ENCODE measurements around the gene UPK3BL1.
"Not testable (repeated sequence)": the region's sequence is repeated elsewhere in the genome, so short reads cannot be mapped to it uniquely, and the experiment has no call there.

- TF ChIP-seq, protein P1, sequence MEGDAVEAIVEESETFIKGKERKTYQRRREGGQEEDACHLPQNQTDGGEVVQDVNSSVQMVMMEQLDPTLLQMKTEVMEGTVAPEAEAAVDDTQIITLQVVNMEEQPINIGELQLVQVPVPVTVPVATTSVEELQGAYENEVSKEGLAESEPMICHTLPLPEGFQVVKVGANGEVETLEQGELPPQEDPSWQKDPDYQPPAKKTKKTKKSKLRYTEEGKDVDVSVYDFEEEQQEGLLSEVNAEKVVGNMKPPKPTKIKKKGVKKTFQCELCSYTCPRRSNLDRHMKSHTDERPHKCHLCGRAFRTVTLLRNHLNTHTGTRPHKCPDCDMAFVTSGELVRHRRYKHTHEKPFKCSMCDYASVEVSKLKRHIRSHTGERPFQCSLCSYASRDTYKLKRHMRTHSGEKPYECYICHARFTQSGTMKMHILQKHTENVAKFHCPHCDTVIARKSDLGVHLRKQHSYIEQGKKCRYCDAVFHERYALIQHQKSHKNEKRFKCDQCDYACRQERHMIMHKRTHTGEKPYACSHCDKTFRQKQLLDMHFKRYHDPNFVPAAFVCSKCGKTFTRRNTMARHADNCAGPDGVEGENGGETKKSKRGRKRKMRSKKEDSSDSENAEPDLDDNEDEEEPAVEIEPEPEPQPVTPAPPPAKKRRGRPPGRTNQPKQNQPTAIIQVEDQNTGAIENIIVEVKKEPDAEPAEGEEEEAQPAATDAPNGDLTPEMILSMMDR (IDR thresholded peaks at IDR 0.05), result not testable (repeated sequence)
- TF ChIP-seq NR2C2 (CRISPR knock-in tag; IDR thresholded peaks at IDR 0.05); RELA (CRISPR knock-in tag; IDR thresholded peaks at IDR 0.05; ENCODE audit: borderline replicate concordance); USF2 (CRISPR knock-in tag; IDR thresholded peaks at IDR 0.05); SP1 (CRISPR knock-in tag; conservative IDR thresholded peaks at IDR 0.05); ETV6 (CRISPR knock-in tag; IDR thresholded peaks at IDR 0.05); JUN (CRISPR knock-in tag; IDR thresholded peaks at IDR 0.05); USF1 (CRISPR knock-in tag; IDR thresholded peaks at IDR 0.05); CREB1 (CRISPR knock-in tag; IDR thresholded peaks at IDR 0.05); HMGA2 (CRISPR knock-in tag; IDR thresholded peaks at IDR 0.05): not testable (repeated sequence)
- TF ChIP-seq, protein P2, sequence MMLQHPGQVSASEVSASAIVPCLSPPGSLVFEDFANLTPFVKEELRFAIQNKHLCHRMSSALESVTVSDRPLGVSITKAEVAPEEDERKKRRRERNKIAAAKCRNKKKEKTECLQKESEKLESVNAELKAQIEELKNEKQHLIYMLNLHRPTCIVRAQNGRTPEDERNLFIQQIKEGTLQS (CRISPR knock-in tag; conservative IDR thresholded peaks at IDR 0.05), result not testable (repeated sequence)
- TF ChIP-seq, protein P3, sequence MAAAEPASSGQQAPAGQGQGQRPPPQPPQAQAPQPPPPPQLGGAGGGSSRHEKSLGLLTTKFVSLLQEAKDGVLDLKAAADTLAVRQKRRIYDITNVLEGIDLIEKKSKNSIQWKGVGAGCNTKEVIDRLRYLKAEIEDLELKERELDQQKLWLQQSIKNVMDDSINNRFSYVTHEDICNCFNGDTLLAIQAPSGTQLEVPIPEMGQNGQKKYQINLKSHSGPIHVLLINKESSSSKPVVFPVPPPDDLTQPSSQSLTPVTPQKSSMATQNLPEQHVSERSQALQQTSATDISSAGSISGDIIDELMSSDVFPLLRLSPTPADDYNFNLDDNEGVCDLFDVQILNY (CRISPR knock-in tag; IDR thresholded peaks at IDR 0.05), result not testable (repeated sequence)
These were observed 28.8 kb downstream of the UPK3BL1 start for GRCh38 chr7:102613575-102614345.
